HG03565 (cell line): ENCODE results near the gene FHL1.

ENCODE experiments used
- ATAC-seq: cut with Tn5 transposase; IDR thresholded peaks from one replicate; pipeline ENCODE4 v1.9.1; 2021; ENCODE audit warnings: mild to moderate bottlenecking, moderate library complexity; ENCODE audit not compliant: unreplicated experiment

Gene FHL1

GRCh38 chrX:136183917-136184316 is 36.6 kb downstream of the FHL1 start:
- no peak for ATAC-seq

GRCh38 chrX:136185401-136186022 is 38.2 kb downstream of the FHL1 start:
- no peak for ATAC-seq

GRCh38 chrX:136186023-136186413 is 38.7 kb downstream of the FHL1 start:
- ATAC-seq: no peak

- no peak for ATAC-seq
Observed at GRCh38 chrX:136189222-136189621, 41.9 kb downstream of the FHL1 start.

- no peak for ATAC-seq
Observed at GRCh38 chrX:136190038-136190713, 42.8 kb downstream of the FHL1 start.

GRCh38 chrX:136191171-136191570 is 43.8 kb downstream of the FHL1 start:
- ATAC-seq: no peak

- no peak for ATAC-seq
Observed at GRCh38 chrX:136192135-136192534, 44.8 kb downstream of the FHL1 start.

- ATAC-seq: no peak
Observed at GRCh38 chrX:136192839-136193414, 45.6 kb downstream of the FHL1 start.

- ATAC-seq: no peak
Observed at GRCh38 chrX:136193771-136194170, 46.4 kb downstream of the FHL1 start.

GRCh38 chrX:136194536-136194935 is 47.2 kb downstream of the FHL1 start:
- no peak for ATAC-seq

- ATAC-seq: no peak
Observed at GRCh38 chrX:136195247-136195646, 47.9 kb downstream of the FHL1 start.

GRCh38 chrX:136196691-136197155 is 49.4 kb downstream of the FHL1 start:
- no peak for ATAC-seq

GRCh38 chrX:136198010-136198409 is 50.7 kb downstream of the FHL1 start:
- ATAC-seq: no peak

- no peak for ATAC-seq
Observed at GRCh38 chrX:136198678-136199243, 51.4 kb downstream of the FHL1 start.

- no peak for ATAC-seq
Observed at GRCh38 chrX:136199365-136199764, 52.0 kb downstream of the FHL1 start.

- no peak for ATAC-seq
Observed at GRCh38 chrX:136200466-136200865, 53.1 kb downstream of the FHL1 start.

- no peak for ATAC-seq
Observed at GRCh38 chrX:136201601-136202000, 54.3 kb downstream of the FHL1 start.

- no peak for ATAC-seq
Observed at GRCh38 chrX:136202889-136203288, 55.6 kb downstream of the FHL1 start.

GRCh38 chrX:136203438-136203837 is 56.1 kb downstream of the FHL1 start:
- ATAC-seq: no peak

GRCh38 chrX:136203951-136204350 is 56.6 kb downstream of the FHL1 start:
- ATAC-seq: no peak

GRCh38 chrX:136204571-136204970 is 57.2 kb downstream of the FHL1 start:
- ATAC-seq: no peak

GRCh38 chrX:136205882-136206380 is 58.6 kb downstream of the FHL1 start:
- ATAC-seq: no peak
